Hepatocyte (in vitro differentiated cells): ENCODE measurements around the gene MAP7D3. TPM values are rescaled to one million over a fixed set of nuclear protein-coding genes. Genes with fewer than 3 reads are reported as not detected.

Source experiments
- DNase-seq: peaks from one replicate; pipeline ENCODE4 v3.0.0-alpha.2; 2016; ENCODE audit warnings: low spot score
- H2AFZ ChIP-seq: fragments of 200-600 bp; sonication (generic); 2 replicates; pipeline ENCODE4 v1.6.0; 2016; ENCODE audit warnings: antibody characterized with exemption, mild to moderate bottlenecking
- H3K27ac ChIP-seq: fragments of 200-600 bp; sonication (generic); 2 replicates; pipeline ENCODE4 v1.5.1; 2016; ENCODE audit warnings: mild to moderate bottlenecking
- H3K27me3 ChIP-seq: fragments of 200-600 bp; sonication (generic); 2 replicates; pipeline ENCODE4 v1.6.1; 2016
- H3K36me3 ChIP-seq: fragments of 200-600 bp; sonication (generic); replicated peaks from 2 replicates; pipeline ENCODE4 v1.5.1; 2016; ENCODE audit warnings: low read depth; ENCODE audit not compliant: insufficient read depth
- H3K4me1 ChIP-seq: fragments of 200-600 bp; sonication (generic); 2 replicates; pipeline ENCODE4 v1.5.1; 2016; ENCODE audit warnings: mild to moderate bottlenecking, moderate library complexity; ENCODE audit not compliant: insufficient read depth
- H3K4me2 ChIP-seq: fragments of 200-600 bp; sonication (generic); 2 replicates; pipeline ENCODE4 v1.6.0; 2016
- H3K4me3 ChIP-seq: fragments of 200-600 bp; sonication (generic); 2 replicates; pipeline ENCODE4 v1.5.1; 2016; ENCODE audit warnings: mild to moderate bottlenecking
- H3K79me2 ChIP-seq: fragments of 200-600 bp; sonication (generic); 2 replicates; pipeline ENCODE4 v1.6.0; 2017; ENCODE audit warnings: mild to moderate bottlenecking
- H3K9me2 ChIP-seq: fragments of 200-600 bp; sonication (generic); replicated peaks from 2 replicates; pipeline ENCODE4 v1.6.0; 2017; ENCODE audit warnings: mild to moderate bottlenecking; ENCODE audit not compliant: insufficient read depth
- H3K9me3 ChIP-seq: fragments of 200-600 bp; sonication (generic); 2 replicates; pipeline ENCODE4 v1.5.1; 2016; ENCODE audit warnings: low read depth, mild to moderate bottlenecking
- H4K20me1 ChIP-seq: fragments of 200-600 bp; sonication (generic); 2 replicates; pipeline ENCODE4 v1.6.0; 2016; ENCODE audit warnings: mild to moderate bottlenecking; ENCODE audit not compliant: insufficient read depth, poor library complexity, severe bottlenecking
- EZH2 ChIP-seq: fragments of 200-600 bp; sonication (generic); IDR thresholded peaks from 2 replicates; pipeline ENCODE4 v1.6.1; 2016; ENCODE audit warnings: antibody characterized with exemption, mild to moderate bottlenecking, borderline replicate concordance
- EZH2phosphoT487 ChIP-seq: fragments of 200-600 bp; sonication (generic); IDR thresholded peaks from one replicate; pipeline ENCODE4 v1.6.1; 2018; ENCODE audit warnings: antibody characterized with exemption, mild to moderate bottlenecking, low read depth, moderate library complexity; ENCODE audit not compliant: unreplicated experiment, severe bottlenecking
- WGBS: methylation state at CpG from one replicate; pipeline ENCODE4 v1.1.6; 2016; ENCODE audit warnings: low lambda C conversion rate; ENCODE audit errors: missing lambda C conversion rate; 5-methylcytosine and 5-hydroxymethylcytosine counted together
- polyA plus RNA-seq: library from polyadenylated mRNA; unstranded; fragments of >200 nt; fragmentation: Nextera tagmentation; extraction: Ambion mirVana; gene quantifications from 2 replicates; pipeline ENCODE4 v1.2.1, GENCODE V29; 2016
- total RNA-seq: library from RNA; depleted of rRNA; stranded (reverse); fragments of >200 nt; gene quantifications from 2 replicates; pipeline ENCODE4 v1.2.3, GENCODE V29; 2014
- TF ChIP-seq, protein P1 (sequence below): fragments of 200-600 bp; sonication (generic); IDR thresholded peaks from 2 replicates; pipeline ENCODE4 v1.5.1; 2016; ENCODE audit warnings: antibody characterized with exemption, mild to moderate bottlenecking; ENCODE audit not compliant: poor library complexity

The MAP7D3 gene
- total and polyA plus RNA-seq, 2 experiments from 2014 or later, result 3.9 to 6.8 TPM

DNA sequence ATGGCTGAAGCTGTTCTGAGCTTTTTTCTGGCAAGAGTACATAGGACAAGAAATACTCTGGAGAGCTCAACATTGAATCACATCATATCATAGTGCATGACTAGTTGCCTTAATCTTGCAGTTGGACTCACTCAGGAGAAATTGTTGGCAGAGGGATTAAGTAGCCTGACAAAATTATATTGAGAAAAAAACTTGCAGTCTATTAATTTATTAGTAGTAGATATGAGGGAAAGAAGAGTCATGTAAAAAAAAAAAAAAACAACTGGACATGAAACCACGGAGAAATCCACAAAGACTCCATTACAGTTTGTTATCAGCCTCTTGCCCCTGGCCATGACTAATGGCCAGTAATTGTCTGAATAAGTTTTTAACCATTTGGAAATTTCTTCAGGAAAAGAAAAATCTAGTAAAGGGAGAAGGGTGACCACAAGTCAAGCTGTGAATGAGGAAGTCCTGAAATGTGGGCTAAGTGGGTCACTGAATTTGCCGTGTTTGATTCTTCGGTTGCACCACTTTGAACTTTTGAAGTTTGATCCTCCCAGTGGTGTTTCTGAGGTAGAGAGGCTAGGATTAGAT lies 58.3 kb downstream of the MAP7D3 start:
- H3K36me3 ChIP-seq, result no peaks in the 10 kb centered on the region
- no peaks in the 10 kb centered on the region for H3K4me1 ChIP-seq
- H3K4me3 ChIP-seq, result no peak overlapping the region
- H2AFZ ChIP-seq, result no peak overlapping the region
- no peak overlapping the region for H3K27ac ChIP-seq
- no peaks in the 10 kb centered on the region for H4K20me1 ChIP-seq
- no peak overlapping the region for H3K4me2 ChIP-seq
- no peaks in the 10 kb centered on the region for H3K9me3 ChIP-seq
- no peaks in the 10 kb centered on the region for H3K9me2 ChIP-seq
- DNase-seq, result no peak
- no peaks in the 10 kb centered on the region for H3K27me3 ChIP-seq
- TF ChIP-seq EZH2, result no peak
- no peak for TF ChIP-seq EZH2phosphoT487
- WGBS, result 65% methylated on average over 3 of the region's 3 CpGs
- no peaks in the 10 kb centered on the region for H3K79me2 ChIP-seq

DNA sequence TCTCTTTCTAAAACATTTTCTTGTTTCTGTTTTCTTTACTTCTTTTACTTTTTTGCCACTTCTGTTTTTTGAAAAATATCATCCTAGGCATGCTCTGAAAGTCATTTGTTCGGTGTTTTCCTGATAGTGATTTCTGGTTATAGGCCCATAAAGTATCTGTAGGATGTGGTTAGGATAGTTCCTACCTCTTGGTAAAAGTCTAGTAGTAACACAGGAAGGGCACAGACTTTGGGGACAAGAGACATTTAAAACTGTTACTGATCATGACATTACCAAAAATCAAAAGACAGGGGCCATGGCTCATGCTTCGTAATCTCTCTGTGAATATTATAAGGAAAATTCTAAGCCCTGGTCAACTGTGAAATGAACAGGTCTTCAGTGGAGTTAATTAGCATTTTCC lies 59.1 kb downstream of the MAP7D3 start:
- Histone ChIP-seq H3K9me2 (no peaks in the 10 kb centered on the region), H3K27me3 (no peaks in the 10 kb centered on the region), H3K79me2 (no peaks in the 10 kb centered on the region), H4K20me1 (no peaks in the 10 kb centered on the region), H3K4me2 (no peak overlapping the region), H3K4me1 (no peaks in the 10 kb centered on the region), H2AFZ (no peak overlapping the region), H3K27ac (no peak overlapping the region), H3K4me3 (no peak overlapping the region), H3K36me3 (no peaks in the 10 kb centered on the region), H3K9me3 (no peaks in the 10 kb centered on the region)
- no peak for TF ChIP-seq EZH2phosphoT487
- TF ChIP-seq, protein P1, sequence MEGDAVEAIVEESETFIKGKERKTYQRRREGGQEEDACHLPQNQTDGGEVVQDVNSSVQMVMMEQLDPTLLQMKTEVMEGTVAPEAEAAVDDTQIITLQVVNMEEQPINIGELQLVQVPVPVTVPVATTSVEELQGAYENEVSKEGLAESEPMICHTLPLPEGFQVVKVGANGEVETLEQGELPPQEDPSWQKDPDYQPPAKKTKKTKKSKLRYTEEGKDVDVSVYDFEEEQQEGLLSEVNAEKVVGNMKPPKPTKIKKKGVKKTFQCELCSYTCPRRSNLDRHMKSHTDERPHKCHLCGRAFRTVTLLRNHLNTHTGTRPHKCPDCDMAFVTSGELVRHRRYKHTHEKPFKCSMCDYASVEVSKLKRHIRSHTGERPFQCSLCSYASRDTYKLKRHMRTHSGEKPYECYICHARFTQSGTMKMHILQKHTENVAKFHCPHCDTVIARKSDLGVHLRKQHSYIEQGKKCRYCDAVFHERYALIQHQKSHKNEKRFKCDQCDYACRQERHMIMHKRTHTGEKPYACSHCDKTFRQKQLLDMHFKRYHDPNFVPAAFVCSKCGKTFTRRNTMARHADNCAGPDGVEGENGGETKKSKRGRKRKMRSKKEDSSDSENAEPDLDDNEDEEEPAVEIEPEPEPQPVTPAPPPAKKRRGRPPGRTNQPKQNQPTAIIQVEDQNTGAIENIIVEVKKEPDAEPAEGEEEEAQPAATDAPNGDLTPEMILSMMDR, result no peak
- 80% methylated on average over 2 of the region's 2 CpGs for WGBS
- no peak for DNase-seq

- Histone ChIP-seq H2AFZ (no peak overlapping the region), H3K79me2 (no peaks in the 10 kb centered on the region), H3K36me3 (no peaks in the 10 kb centered on the region), H3K4me3 (no peak overlapping the region), H3K9me3 (no peaks in the 10 kb centered on the region), H3K27me3 (no peaks in the 10 kb centered on the region), H3K27ac (no peak overlapping the region), H3K4me2 (no peak overlapping the region), H3K4me1 (no peaks in the 10 kb centered on the region), H3K9me2 (no peaks in the 10 kb centered on the region), H4K20me1 (no peaks in the 10 kb centered on the region)
- WGBS, result 86% methylated on average over 6 of the region's 6 CpGs
- TF ChIP-seq, protein P1, result no peak
- no peak for TF ChIP-seq EZH2
- no peak for TF ChIP-seq EZH2phosphoT487
- DNase-seq, result no peak
These were observed 60.0 kb downstream of the MAP7D3 start for GRCh38 chrX:136191171-136191570.

DNA sequence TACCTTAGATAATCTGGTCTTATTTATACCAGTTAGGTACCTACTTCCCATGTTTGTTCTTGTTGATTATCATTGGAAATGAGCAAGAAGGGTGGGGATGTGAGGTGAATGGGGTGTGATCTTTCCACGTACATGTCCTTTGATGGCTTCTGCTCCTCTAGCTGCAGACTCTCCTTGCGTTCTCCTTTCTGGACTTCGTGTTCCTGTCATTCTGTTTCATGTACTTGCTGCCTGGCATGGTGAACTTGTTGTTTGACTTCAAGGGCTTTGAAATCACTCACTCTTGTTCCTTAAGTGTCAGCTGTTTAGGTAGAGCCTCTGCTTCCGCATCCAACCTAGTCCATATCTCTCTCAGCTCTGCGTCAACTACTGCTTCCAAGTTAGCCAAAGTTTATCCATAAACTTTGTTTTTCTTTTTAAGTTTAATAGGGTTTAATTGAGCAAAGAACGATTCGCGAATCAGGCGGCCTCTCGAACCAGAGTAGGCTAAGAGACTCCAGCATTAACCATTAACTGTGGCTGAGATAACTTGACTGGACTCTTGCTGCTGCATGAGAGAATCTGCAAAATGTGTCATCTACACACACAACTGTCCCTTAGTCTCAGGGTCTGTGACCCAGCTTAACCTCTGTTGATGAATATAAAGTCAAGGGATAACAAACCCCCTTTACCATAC lies 61.0 kb downstream of the MAP7D3 start:
- no peaks in the 10 kb centered on the region for H4K20me1 ChIP-seq
- no peak overlapping the region for H3K27ac ChIP-seq
- H3K9me3 ChIP-seq, result no peaks in the 10 kb centered on the region
- no peak for DNase-seq
- no peak overlapping the region for H2AFZ ChIP-seq
- H3K36me3 ChIP-seq, result no peaks in the 10 kb centered on the region
- H3K4me3 ChIP-seq, result no peak overlapping the region
- no peaks in the 10 kb centered on the region for H3K9me2 ChIP-seq
- no peaks in the 10 kb centered on the region for H3K4me1 ChIP-seq
- WGBS, result 72% methylated on average over 10 of the region's 10 CpGs
- no peaks in the 10 kb centered on the region for H3K27me3 ChIP-seq
- no peak overlapping the region for H3K4me2 ChIP-seq
- TF ChIP-seq EZH2 (no peak), EZH2phosphoT487 (no peak)
- TF ChIP-seq, protein P1, result no peak
- no peaks in the 10 kb centered on the region for H3K79me2 ChIP-seq
